ENCODE data around the gene MSANTD1.

DNA sequence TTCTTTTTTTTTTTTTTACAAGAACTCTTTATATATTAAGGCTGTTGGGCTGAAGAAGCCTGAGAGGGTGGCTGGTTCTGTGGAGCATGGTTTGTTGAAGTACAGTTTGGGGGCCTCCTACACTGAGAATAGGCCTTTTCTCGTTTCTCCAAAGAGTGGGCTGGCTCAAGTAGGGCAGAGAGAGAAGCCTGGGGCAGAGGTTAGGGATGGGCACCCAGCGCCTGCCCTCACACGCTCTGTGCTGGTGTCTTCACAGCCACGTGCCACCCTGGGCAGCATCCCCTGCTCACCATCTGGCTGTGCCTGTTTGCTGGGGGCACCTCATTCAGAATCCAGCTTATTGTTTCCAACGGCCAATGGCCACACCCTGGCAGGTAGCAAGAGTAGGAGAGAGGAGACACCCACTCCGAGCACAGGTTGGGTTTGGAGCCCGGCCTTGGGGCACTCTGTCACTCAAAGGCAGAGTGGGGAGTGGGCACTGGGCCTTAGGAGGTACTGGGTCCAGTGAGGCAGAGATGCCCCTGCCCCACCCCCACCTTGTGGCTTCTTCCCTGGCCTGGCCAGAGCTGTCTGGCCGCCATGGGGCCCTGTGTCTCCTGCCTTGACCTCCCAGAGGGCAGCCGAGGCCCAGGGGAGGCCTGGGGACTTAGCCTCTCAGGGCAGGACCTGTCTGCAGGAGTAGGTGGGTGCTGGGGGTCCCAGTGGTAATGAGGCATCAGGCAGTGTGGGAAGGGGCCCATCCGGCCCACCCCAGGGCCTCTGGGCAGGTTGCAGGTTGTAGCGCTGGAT lies 2.9 kb downstream of the MSANTD1 start:
- TF ChIP-seq, protein P1, sequence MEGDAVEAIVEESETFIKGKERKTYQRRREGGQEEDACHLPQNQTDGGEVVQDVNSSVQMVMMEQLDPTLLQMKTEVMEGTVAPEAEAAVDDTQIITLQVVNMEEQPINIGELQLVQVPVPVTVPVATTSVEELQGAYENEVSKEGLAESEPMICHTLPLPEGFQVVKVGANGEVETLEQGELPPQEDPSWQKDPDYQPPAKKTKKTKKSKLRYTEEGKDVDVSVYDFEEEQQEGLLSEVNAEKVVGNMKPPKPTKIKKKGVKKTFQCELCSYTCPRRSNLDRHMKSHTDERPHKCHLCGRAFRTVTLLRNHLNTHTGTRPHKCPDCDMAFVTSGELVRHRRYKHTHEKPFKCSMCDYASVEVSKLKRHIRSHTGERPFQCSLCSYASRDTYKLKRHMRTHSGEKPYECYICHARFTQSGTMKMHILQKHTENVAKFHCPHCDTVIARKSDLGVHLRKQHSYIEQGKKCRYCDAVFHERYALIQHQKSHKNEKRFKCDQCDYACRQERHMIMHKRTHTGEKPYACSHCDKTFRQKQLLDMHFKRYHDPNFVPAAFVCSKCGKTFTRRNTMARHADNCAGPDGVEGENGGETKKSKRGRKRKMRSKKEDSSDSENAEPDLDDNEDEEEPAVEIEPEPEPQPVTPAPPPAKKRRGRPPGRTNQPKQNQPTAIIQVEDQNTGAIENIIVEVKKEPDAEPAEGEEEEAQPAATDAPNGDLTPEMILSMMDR (IDR thresholded peaks at IDR 0.05; ENCODE audit: insufficient read depth, low read length) = no peak
- TF ChIP-seq, protein P2, sequence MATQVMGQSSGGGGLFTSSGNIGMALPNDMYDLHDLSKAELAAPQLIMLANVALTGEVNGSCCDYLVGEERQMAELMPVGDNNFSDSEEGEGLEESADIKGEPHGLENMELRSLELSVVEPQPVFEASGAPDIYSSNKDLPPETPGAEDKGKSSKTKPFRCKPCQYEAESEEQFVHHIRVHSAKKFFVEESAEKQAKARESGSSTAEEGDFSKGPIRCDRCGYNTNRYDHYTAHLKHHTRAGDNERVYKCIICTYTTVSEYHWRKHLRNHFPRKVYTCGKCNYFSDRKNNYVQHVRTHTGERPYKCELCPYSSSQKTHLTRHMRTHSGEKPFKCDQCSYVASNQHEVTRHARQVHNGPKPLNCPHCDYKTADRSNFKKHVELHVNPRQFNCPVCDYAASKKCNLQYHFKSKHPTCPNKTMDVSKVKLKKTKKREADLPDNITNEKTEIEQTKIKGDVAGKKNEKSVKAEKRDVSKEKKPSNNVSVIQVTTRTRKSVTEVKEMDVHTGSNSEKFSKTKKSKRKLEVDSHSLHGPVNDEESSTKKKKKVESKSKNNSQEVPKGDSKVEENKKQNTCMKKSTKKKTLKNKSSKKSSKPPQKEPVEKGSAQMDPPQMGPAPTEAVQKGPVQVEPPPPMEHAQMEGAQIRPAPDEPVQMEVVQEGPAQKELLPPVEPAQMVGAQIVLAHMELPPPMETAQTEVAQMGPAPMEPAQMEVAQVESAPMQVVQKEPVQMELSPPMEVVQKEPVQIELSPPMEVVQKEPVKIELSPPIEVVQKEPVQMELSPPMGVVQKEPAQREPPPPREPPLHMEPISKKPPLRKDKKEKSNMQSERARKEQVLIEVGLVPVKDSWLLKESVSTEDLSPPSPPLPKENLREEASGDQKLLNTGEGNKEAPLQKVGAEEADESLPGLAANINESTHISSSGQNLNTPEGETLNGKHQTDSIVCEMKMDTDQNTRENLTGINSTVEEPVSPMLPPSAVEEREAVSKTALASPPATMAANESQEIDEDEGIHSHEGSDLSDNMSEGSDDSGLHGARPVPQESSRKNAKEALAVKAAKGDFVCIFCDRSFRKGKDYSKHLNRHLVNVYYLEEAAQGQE (IDR thresholded peaks at IDR 0.05; ENCODE audit: insufficient replicate concordance, low read depth) = no peak
- TF ChIP-seq GABPA (IDR thresholded peaks at IDR 0.05; ENCODE audit: low read depth) = no peak
- TF ChIP-seq SPI1 (IDR thresholded peaks at IDR 0.05; ENCODE audit: borderline replicate concordance, low read depth) = no peak

All from HL-60 (cell line).